ENCODE data around the gene ZNF584. TPM values are rescaled to one million over a fixed set of nuclear protein-coding genes. Genes with fewer than 3 reads are reported as not detected.
"Not testable (repeated sequence)": the region's sequence is repeated elsewhere in the genome, so short reads cannot be mapped to it uniquely, and the experiment has no call there.

Gene ZNF584
- polyA plus RNA-seq, 4 donors = 1.8 to 7.6 (median 6.0) TPM

- WGBS, 3 donors = 6 to 12% (median 10%) methylated on average over 57 to 59 of the region's 59 CpGs
- peaks cover 0 to 3% (median 0%) of the 10 kb centered on the region in 3 donors for H3K27me3 ChIP-seq (ENCODE audit: control insufficient read depth in 3 of 3, insufficient read depth in 3 of 3, low read length in 3 of 3)
- peaks cover 3 to 56% of the 10 kb centered on the region in 2 donors for H3K9me3 ChIP-seq (ENCODE audit: control insufficient read depth in 2 of 2, insufficient read depth in 1 of 2, low read depth in 1 of 2, low read length in 1 of 2)
- no peak for FAIRE-seq
- peaks cover 0 to 13% (median 2%) of the 10 kb centered on the region in 3 donors for H3K4me1 ChIP-seq (ENCODE audit: control insufficient read depth in 3 of 3, insufficient read depth in 2 of 3, low read depth in 1 of 3, low read length in 2 of 3)
- H3K36me3 ChIP-seq (ENCODE audit: control insufficient read depth in 3 of 3, insufficient read depth in 2 of 3, low read depth in 1 of 3, low read length in 3 of 3) = peaks cover 0 to 31% (median 10%) of the 10 kb centered on the region in 3 donors
- peak within 1 kb of the TSS; percentile 49 to 75 (median 58) for H3K4me3 ChIP-seq (ENCODE audit: low read depth in 1 of 3, low read length in 3 of 3)
- H3K27ac ChIP-seq (ENCODE audit: low read depth in 1 of 3, low read length in 2 of 3) = peak within 1 kb of the TSS in 2 of 3 donors; percentile 54 to 84
- DNase-seq = peak; percentile 99 to 100
Observed at GRCh38 chr19:58439576-58440554, 31.4 kb downstream of the ZNF584 start, which contains the start of gene ZNF132. ZNF132 (minus strand) TSS chr19:58440153; CDS start chr19:58439821, 332 bp downstream.

- 16 to 47% (median 36%) methylated on average over 23 to 31 of the region's 31 CpGs for WGBS, 3 donors
- H3K36me3 ChIP-seq (ENCODE audit: control insufficient read depth in 3 of 3, insufficient read depth in 2 of 3, low read depth in 1 of 3, low read length in 3 of 3) = peaks cover 0 to 27% (median 7%) of the 10 kb centered on the region in 3 donors
- no peak for FAIRE-seq
- peaks cover 0 to 13% (median 2%) of the 10 kb centered on the region in 3 donors for H3K4me1 ChIP-seq (ENCODE audit: control insufficient read depth in 3 of 3, insufficient read depth in 2 of 3, low read depth in 1 of 3, low read length in 2 of 3)
- no peak for DNase-seq
- H3K27ac ChIP-seq (ENCODE audit: low read depth in 1 of 3, low read length in 2 of 3) = peak overlapping the region in 2 of 3 donors; percentile 33 to 67
- H3K9me3 ChIP-seq (ENCODE audit: control insufficient read depth in 2 of 2, insufficient read depth in 1 of 2, low read depth in 1 of 2, low read length in 1 of 2) = peaks cover 0 to 50% of the 10 kb centered on the region in 2 donors
- H3K4me3 ChIP-seq (ENCODE audit: low read depth in 1 of 3, low read length in 3 of 3) = peak overlapping the region; percentile 35 to 75 (median 58)
- H3K27me3 ChIP-seq (ENCODE audit: control insufficient read depth in 3 of 3, insufficient read depth in 3 of 3, low read length in 3 of 3) = peaks cover 0 to 3% (median 0%) of the 10 kb centered on the region in 3 donors
Observed at GRCh38 chr19:58440556-58440955, 32.1 kb downstream of the ZNF584 start.

DNA sequence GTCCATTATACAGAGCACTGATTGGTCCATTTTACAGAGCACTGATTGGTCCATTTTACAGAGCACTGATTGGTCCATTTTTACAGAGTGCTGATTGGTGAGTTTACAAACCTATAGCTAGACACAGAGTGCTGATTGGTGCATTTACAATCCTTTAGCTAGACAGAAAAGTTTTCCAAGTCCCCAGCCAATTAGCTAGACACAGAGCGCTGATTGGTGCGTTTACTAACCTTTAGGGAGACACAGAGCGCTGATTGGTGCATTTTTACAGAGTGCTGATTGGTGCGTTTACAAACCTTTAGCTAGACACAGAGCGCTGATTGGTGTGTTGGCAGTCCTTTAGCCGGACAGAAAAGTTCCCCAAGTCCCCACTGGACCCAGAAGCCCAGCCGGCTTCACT lies 34.5 kb downstream of the ZNF584 start:
- H3K9me3 ChIP-seq (ENCODE audit: control insufficient read depth in 2 of 2, insufficient read depth in 1 of 2, low read depth in 1 of 2, low read length in 1 of 2) = peaks cover 0 to 26% of the 10 kb centered on the region in 2 donors
- H3K4me3 ChIP-seq (ENCODE audit: low read depth in 1 of 3, low read length in 3 of 3); H3K27me3 ChIP-seq (ENCODE audit: control insufficient read depth in 3 of 3, insufficient read depth in 3 of 3, low read length in 3 of 3); DNase-seq; FAIRE-seq; H3K36me3 ChIP-seq (ENCODE audit: control insufficient read depth in 3 of 3, insufficient read depth in 2 of 3, low read depth in 1 of 3, low read length in 3 of 3); H3K27ac ChIP-seq (ENCODE audit: low read depth in 1 of 3, low read length in 2 of 3): not testable (repeated sequence)
- peaks cover 0 to 13% (median 2%) of the 10 kb centered on the region in 3 donors for H3K4me1 ChIP-seq (ENCODE audit: control insufficient read depth in 3 of 3, insufficient read depth in 2 of 3, low read depth in 1 of 3, low read length in 2 of 3)
- 90 to 91% (median 91%) methylated on average over 7 of the region's 7 CpGs for WGBS, 3 donors

DNA sequence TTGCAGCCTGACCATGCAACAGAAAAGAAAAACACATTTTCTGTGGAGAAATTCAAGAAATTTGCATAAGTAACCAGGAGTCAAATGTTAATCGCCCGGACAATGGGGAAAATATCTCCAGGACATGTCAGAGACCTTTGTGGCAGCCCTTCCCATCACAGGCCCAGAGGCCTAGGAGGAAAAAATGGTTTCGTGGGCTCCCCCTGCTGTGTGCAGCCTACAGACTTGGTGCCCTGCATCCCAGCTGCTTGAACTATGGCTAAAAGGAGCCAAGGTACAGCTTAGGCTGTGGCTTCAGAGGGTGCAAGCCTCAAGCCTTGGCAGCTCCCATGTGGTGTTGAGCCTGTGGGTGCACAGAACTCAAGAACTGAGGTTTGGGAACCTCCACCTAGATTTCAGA lies 40.4 kb downstream of the ZNF584 start:
- H3K9me3 ChIP-seq (ENCODE audit: control insufficient read depth in 2 of 2, insufficient read depth in 1 of 2, low read depth in 1 of 2, low read length in 1 of 2); FAIRE-seq; H3K4me3 ChIP-seq (ENCODE audit: low read depth in 1 of 3, low read length in 3 of 3); H3K27ac ChIP-seq (ENCODE audit: low read depth in 1 of 3, low read length in 2 of 3); DNase-seq; H3K4me1 ChIP-seq (ENCODE audit: control insufficient read depth in 3 of 3, insufficient read depth in 2 of 3, low read depth in 1 of 3, low read length in 2 of 3); H3K27me3 ChIP-seq (ENCODE audit: control insufficient read depth in 3 of 3, insufficient read depth in 3 of 3, low read length in 3 of 3); H3K36me3 ChIP-seq (ENCODE audit: control insufficient read depth in 3 of 3, insufficient read depth in 2 of 3, low read depth in 1 of 3, low read length in 3 of 3): not testable (repeated sequence)
- WGBS, 3 donors = 77 to 88% (median 84%) methylated on average over 3 of the region's 3 CpGs

DNA sequence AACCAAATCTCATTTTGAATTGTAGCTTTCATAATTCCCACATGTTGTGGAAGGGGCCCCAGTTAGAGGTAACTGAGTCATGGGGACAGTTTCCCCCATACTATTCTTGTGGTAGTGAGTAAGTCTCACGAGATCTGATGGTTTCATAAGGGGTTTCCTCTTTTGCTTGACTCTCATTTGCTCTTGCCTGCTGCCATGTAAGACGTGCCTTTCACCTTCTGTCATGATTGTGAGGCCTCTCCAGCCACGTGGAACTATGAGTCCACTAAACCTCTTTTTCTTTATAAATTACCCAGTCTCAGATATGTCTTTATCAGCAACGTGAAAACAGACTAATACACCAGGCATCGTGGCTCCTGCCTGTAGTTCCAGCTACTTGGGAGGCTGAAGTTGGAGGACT lies 41.5 kb downstream of the ZNF584 start:
- 54 to 62% (median 54%) methylated on average over 5 of the region's 5 CpGs for WGBS, 3 donors
- H3K27me3 ChIP-seq (ENCODE audit: control insufficient read depth in 3 of 3, insufficient read depth in 3 of 3, low read length in 3 of 3); H3K4me1 ChIP-seq (ENCODE audit: control insufficient read depth in 3 of 3, insufficient read depth in 2 of 3, low read depth in 1 of 3, low read length in 2 of 3); FAIRE-seq; H3K9me3 ChIP-seq (ENCODE audit: control insufficient read depth in 2 of 2, insufficient read depth in 1 of 2, low read depth in 1 of 2, low read length in 1 of 2); H3K27ac ChIP-seq (ENCODE audit: low read depth in 1 of 3, low read length in 2 of 3); H3K4me3 ChIP-seq (ENCODE audit: low read depth in 1 of 3, low read length in 3 of 3); DNase-seq: not testable (repeated sequence)
- H3K36me3 ChIP-seq (ENCODE audit: control insufficient read depth in 3 of 3, insufficient read depth in 2 of 3, low read depth in 1 of 3, low read length in 3 of 3) = peaks cover 0 to 14% (median 0%) of the 10 kb centered on the region in 3 donors

- Histone ChIP-seq H3K4me3 (ENCODE audit: low read depth in 1 of 3, low read length in 3 of 3) (peak overlapping the region; percentile 64 to 96 (median 76)), H3K36me3 (ENCODE audit: control insufficient read depth in 3 of 3, insufficient read depth in 2 of 3, low read depth in 1 of 3, low read length in 3 of 3) (peaks cover 0 to 19% (median 0%) of the 10 kb centered on the region in 3 donors), H3K27me3 (ENCODE audit: control insufficient read depth in 3 of 3, insufficient read depth in 3 of 3, low read length in 3 of 3) (peaks cover 0 to 7% (median 3%) of the 10 kb centered on the region in 3 donors), H3K9me3 (ENCODE audit: control insufficient read depth in 2 of 2, insufficient read depth in 1 of 2, low read depth in 1 of 2, low read length in 1 of 2) (peaks cover 0 to 8% of the 10 kb centered on the region in 2 donors), H3K27ac (ENCODE audit: low read depth in 1 of 3, low read length in 2 of 3) (no peak overlapping the region), H3K4me1 (ENCODE audit: control insufficient read depth in 3 of 3, insufficient read depth in 2 of 3, low read depth in 1 of 3, low read length in 2 of 3) (peaks cover 0 to 2% (median 0%) of the 10 kb centered on the region in 3 donors)
- DNase-seq (no peak), FAIRE-seq (no peak)
- WGBS, 3 donors = 0 to 6% (median 3%) methylated on average over 11 of the region's 11 CpGs
Observed at GRCh38 chr19:58450856-58451357, 42.5 kb downstream of the ZNF584 start.

- no peak for FAIRE-seq
- peaks cover 0 to 8% of the 10 kb centered on the region in 2 donors for H3K9me3 ChIP-seq (ENCODE audit: control insufficient read depth in 2 of 2, insufficient read depth in 1 of 2, low read depth in 1 of 2, low read length in 1 of 2)
- H3K36me3 ChIP-seq (ENCODE audit: control insufficient read depth in 3 of 3, insufficient read depth in 2 of 3, low read depth in 1 of 3, low read length in 3 of 3) = peaks cover 0 to 24% (median 0%) of the 10 kb centered on the region in 3 donors
- DNase-seq = peak; percentile 98
- WGBS, 3 donors = 0 to 1% (median 0%) methylated on average over 46 to 79 of the region's 79 CpGs
- H3K27ac ChIP-seq (ENCODE audit: low read depth in 1 of 3, low read length in 2 of 3) = peak within 1 kb of the TSS in 1 of 3 donors; percentile 61
- H3K4me3 ChIP-seq (ENCODE audit: low read depth in 1 of 3, low read length in 3 of 3) = peak within 1 kb of the TSS; percentile 64 to 96 (median 76)
- peaks cover 0 to 2% (median 0%) of the 10 kb centered on the region in 3 donors for H3K4me1 ChIP-seq (ENCODE audit: control insufficient read depth in 3 of 3, insufficient read depth in 2 of 3, low read depth in 1 of 3, low read length in 2 of 3)
- peaks cover 0 to 7% (median 3%) of the 10 kb centered on the region in 3 donors for H3K27me3 ChIP-seq (ENCODE audit: control insufficient read depth in 3 of 3, insufficient read depth in 3 of 3, low read length in 3 of 3)
Observed at GRCh38 chr19:58451358-58452101, 43.1 kb downstream of the ZNF584 start, which contains the start of gene ZNF324B. ZNF324B (plus strand) TSS chr19:58451622; CDS start chr19:58453702, 2,080 bp downstream.

Measured in small intestine (tissue), 7 donors.